ENCODE results near the gene LRRFIP1.

Gene LRRFIP1

DNA sequence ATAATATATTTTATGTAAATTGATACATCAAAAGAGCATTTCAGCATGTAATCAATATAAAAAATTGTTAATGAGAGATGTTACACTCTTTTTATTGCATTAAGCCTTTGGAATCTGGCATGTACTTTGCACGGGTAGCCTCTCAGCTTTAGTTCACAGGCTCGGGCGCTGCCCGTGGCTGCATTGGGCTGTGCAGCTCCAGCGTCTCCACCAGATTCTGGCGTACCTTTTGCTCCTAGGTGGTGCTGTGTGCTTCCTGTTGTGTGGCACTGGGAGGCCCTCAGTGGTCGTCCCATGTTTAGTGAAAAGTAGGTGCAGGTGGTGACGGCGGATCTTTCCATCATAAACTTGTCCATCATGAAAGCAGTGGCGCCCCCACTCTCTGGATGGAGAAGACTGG lies 24.4 kb downstream of the LRRFIP1 start:
- TF ChIP-seq RAD21 (IDR thresholded peaks at IDR 0.05; ENCODE audit: low read depth) (no peak), TCF12 (IDR thresholded peaks at IDR 0.05; ENCODE audit: low read depth) (no peak), FOXM1 (IDR thresholded peaks at IDR 0.05; ENCODE audit: borderline replicate concordance, low read depth) (no peak), NFIC (IDR thresholded peaks at IDR 0.05) (no peak), ZBTB7A (IDR thresholded peaks at IDR 0.05; ENCODE audit: low read depth) (no peak), YY1 (IDR thresholded peaks at IDR 0.05; ENCODE audit: low read depth) (no peak)
- TF ChIP-seq, protein P1, sequence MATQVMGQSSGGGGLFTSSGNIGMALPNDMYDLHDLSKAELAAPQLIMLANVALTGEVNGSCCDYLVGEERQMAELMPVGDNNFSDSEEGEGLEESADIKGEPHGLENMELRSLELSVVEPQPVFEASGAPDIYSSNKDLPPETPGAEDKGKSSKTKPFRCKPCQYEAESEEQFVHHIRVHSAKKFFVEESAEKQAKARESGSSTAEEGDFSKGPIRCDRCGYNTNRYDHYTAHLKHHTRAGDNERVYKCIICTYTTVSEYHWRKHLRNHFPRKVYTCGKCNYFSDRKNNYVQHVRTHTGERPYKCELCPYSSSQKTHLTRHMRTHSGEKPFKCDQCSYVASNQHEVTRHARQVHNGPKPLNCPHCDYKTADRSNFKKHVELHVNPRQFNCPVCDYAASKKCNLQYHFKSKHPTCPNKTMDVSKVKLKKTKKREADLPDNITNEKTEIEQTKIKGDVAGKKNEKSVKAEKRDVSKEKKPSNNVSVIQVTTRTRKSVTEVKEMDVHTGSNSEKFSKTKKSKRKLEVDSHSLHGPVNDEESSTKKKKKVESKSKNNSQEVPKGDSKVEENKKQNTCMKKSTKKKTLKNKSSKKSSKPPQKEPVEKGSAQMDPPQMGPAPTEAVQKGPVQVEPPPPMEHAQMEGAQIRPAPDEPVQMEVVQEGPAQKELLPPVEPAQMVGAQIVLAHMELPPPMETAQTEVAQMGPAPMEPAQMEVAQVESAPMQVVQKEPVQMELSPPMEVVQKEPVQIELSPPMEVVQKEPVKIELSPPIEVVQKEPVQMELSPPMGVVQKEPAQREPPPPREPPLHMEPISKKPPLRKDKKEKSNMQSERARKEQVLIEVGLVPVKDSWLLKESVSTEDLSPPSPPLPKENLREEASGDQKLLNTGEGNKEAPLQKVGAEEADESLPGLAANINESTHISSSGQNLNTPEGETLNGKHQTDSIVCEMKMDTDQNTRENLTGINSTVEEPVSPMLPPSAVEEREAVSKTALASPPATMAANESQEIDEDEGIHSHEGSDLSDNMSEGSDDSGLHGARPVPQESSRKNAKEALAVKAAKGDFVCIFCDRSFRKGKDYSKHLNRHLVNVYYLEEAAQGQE (IDR thresholded peaks at IDR 0.05; ENCODE audit: low read depth), result no peak
- TF ChIP-seq, protein P2, sequence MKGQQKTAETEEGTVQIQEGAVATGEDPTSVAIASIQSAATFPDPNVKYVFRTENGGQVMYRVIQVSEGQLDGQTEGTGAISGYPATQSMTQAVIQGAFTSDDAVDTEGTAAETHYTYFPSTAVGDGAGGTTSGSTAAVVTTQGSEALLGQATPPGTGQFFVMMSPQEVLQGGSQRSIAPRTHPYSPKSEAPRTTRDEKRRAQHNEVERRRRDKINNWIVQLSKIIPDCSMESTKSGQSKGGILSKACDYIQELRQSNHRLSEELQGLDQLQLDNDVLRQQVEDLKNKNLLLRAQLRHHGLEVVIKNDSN (IDR thresholded peaks at IDR 0.05), result no peak

DNA sequence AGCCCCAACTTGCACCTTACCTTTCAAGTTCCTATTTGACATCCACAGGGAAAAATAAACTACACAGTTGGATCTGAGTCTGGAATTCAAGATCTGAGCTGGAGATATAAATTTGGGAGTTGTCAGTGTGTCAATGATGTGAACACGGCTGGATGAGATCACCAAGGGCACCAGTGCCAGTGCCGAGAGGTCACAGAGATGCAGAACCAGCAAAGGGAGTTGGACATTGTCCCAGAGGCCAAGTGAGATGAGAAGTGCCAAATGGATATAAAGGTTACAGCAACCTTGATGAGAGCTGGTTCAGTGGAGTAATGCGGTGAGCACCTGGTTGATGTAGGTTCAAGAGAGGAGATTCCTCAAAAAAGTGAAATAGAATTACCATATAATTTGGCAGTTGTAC lies 24.8 kb downstream of the LRRFIP1 start:
- TF ChIP-seq CREB1 (IDR thresholded peaks at IDR 0.05; ENCODE audit: low read depth) (no peak), EGR1 (IDR thresholded peaks at IDR 0.05) (no peak), NFIC (IDR thresholded peaks at IDR 0.05) (no peak), FOXM1 (IDR thresholded peaks at IDR 0.05; ENCODE audit: borderline replicate concordance, low read depth) (no peak), YY1 (IDR thresholded peaks at IDR 0.05; ENCODE audit: low read depth) (no peak), TAF1 (IDR thresholded peaks at IDR 0.05; ENCODE audit: low read depth) (no peak), CEBPB (IDR thresholded peaks at IDR 0.05) (no peak), TEAD4 (IDR thresholded peaks at IDR 0.05) (no peak), ZBTB7A (IDR thresholded peaks at IDR 0.05; ENCODE audit: low read depth) (no peak), RAD21 (IDR thresholded peaks at IDR 0.05; ENCODE audit: low read depth) (no peak), TCF12 (IDR thresholded peaks at IDR 0.05; ENCODE audit: low read depth) (no peak), EP300 (IDR thresholded peaks at IDR 0.05; ENCODE audit: borderline replicate concordance) (no peak)
- TF ChIP-seq, protein P1 (IDR thresholded peaks at IDR 0.05; ENCODE audit: low read depth), result no peak
- TF ChIP-seq, protein P3, sequence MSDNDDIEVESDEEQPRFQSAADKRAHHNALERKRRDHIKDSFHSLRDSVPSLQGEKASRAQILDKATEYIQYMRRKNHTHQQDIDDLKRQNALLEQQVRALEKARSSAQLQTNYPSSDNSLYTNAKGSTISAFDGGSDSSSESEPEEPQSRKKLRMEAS (IDR thresholded peaks at IDR 0.05), result no peak
- TF ChIP-seq, protein P2 (IDR thresholded peaks at IDR 0.05), result no peak

DNA sequence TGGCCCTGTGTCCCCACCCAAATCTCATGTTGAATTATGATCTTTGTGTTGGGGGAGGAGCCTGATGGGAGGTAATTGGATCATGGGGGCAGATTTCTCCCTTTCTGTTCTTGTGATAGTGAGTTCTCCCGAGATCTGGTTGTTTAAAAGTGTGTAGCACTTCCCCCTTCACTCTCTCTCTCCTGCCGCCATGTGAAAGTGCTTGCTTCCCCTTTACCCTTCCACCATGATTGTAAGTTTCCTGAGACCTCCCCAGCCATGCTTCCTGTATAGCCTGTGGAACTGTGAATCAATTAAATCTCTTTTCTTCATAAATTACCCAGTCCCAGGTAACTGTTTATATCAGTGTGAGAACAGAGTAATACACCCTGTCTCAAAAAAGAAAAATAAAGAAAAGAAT lies 25.5 kb downstream of the LRRFIP1 start:
- TF ChIP-seq EP300 (IDR thresholded peaks at IDR 0.05; ENCODE audit: borderline replicate concordance), result no peak
- TF ChIP-seq, protein P1 (IDR thresholded peaks at IDR 0.05; ENCODE audit: low read depth), result no peak
- TF ChIP-seq, protein P2 (IDR thresholded peaks at IDR 0.05), result no peak
- TF ChIP-seq EGR1 (IDR thresholded peaks at IDR 0.05), result no peak
- no peak for TF ChIP-seq RAD21 (IDR thresholded peaks at IDR 0.05; ENCODE audit: low read depth)
- TF ChIP-seq ZBTB7A (IDR thresholded peaks at IDR 0.05; ENCODE audit: low read depth), result no peak
- TF ChIP-seq CEBPB (IDR thresholded peaks at IDR 0.05), result no peak
- no peak for TF ChIP-seq YY1 (IDR thresholded peaks at IDR 0.05; ENCODE audit: low read depth)
- no peak for TF ChIP-seq TEAD4 (IDR thresholded peaks at IDR 0.05)
- TF ChIP-seq FOXM1 (IDR thresholded peaks at IDR 0.05; ENCODE audit: borderline replicate concordance, low read depth), result no peak
- no peak for TF ChIP-seq TAF1 (IDR thresholded peaks at IDR 0.05; ENCODE audit: low read depth)
- TF ChIP-seq CREB1 (IDR thresholded peaks at IDR 0.05; ENCODE audit: low read depth), result no peak

DNA sequence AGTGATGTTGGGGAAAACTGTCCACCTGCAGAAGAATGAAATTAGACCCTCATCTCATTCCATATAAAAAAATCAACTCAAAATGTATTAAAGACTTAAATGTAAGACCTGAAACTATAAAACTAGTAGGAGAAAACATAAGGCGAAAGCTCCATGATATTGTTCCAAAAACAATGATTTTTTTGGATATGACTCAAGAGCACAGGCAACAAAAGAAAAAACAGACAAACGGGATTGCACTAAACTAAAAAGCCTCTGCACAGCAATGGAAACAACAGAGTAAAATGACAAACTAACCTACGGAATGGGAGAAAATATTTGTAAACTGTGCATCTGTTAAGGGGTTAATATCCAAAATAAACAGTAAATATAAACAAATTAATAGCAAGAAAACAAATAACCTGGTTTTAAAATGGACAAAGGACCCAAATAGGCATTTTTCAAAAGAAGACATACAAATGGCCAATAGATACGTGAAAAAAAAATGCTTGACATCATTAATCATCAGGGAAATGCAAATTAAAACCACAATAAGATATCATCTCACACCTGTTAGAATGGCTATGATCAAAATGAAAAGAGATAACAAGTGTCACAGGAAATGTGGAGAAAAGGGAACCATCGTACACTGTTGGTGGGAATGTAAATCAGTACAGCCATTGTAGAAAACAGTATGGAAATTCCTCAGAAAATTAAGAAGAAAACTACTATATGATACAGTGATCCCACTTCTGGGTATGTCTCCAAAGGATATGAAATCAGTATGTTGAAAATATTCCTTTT lies 26.6 kb downstream of the LRRFIP1 start:
- TF ChIP-seq EGR1 (IDR thresholded peaks at IDR 0.05) (no peak), TCF12 (IDR thresholded peaks at IDR 0.05; ENCODE audit: low read depth) (no peak), FOXM1 (IDR thresholded peaks at IDR 0.05; ENCODE audit: borderline replicate concordance, low read depth) (no peak), RAD21 (IDR thresholded peaks at IDR 0.05; ENCODE audit: low read depth) (no peak), NFIC (IDR thresholded peaks at IDR 0.05) (no peak), ZBTB7A (IDR thresholded peaks at IDR 0.05; ENCODE audit: low read depth) (no peak), YY1 (IDR thresholded peaks at IDR 0.05; ENCODE audit: low read depth) (no peak), CREB1 (IDR thresholded peaks at IDR 0.05; ENCODE audit: low read depth) (no peak)
- TF ChIP-seq, protein P3 (IDR thresholded peaks at IDR 0.05), result no peak
- TF ChIP-seq, protein P1 (IDR thresholded peaks at IDR 0.05; ENCODE audit: low read depth), result no peak
